Measurements from ENCODE around the gene EDAR. TPM values are rescaled to one million over a fixed set of nuclear protein-coding genes. Genes with fewer than 3 reads are reported as not detected.

EDAR gene
- total and polyA plus RNA-seq, 2 of the 4 experiments (the other 2 are of a cell fraction): not detected

GRCh38 chr2:108853421-108853820, 135.6 kb downstream of the EDAR start:
- TF ChIP-seq RAD21 (IDR thresholded peaks at IDR 0.05; ENCODE audit: low read length): no peak
- TF ChIP-seq FOS (IDR thresholded peaks at IDR 0.05; ENCODE audit: low read depth, low read length): no peak
- TF ChIP-seq ELK1 (IDR thresholded peaks at IDR 0.05; ENCODE audit: borderline replicate concordance, low read depth, low read length): no peak
- no peak for TF ChIP-seq MAFK (IDR thresholded peaks at IDR 0.05; ENCODE audit: low read depth, low read length)
- TF ChIP-seq SMC3 (IDR thresholded peaks at IDR 0.05; ENCODE audit: low read depth, low read length): no peak
- TF ChIP-seq POLR2A (IDR thresholded peaks at IDR 0.05; ENCODE audit: low read depth, low read length): no peak
- TF ChIP-seq CTCF (conservative IDR thresholded peaks at IDR 0.05; ENCODE audit: low read depth, low read length): no peak
- TF ChIP-seq CEBPB (IDR thresholded peaks at IDR 0.05; ENCODE audit: low read depth, low read length): no peak
- no peak for TF ChIP-seq MAZ (IDR thresholded peaks at IDR 0.05; ENCODE audit: borderline replicate concordance, low read depth, low read length)
- TF ChIP-seq MXI1 (IDR thresholded peaks at IDR 0.05; ENCODE audit: borderline replicate concordance, low read depth, low read length): no peak
- no peak for TF ChIP-seq RFX5 (IDR thresholded peaks at IDR 0.05; ENCODE audit: low read depth, low read length)
- no peak for TF ChIP-seq BHLHE40 (IDR thresholded peaks at IDR 0.05; ENCODE audit: low read depth, low read length)
- TF ChIP-seq, protein P1, sequence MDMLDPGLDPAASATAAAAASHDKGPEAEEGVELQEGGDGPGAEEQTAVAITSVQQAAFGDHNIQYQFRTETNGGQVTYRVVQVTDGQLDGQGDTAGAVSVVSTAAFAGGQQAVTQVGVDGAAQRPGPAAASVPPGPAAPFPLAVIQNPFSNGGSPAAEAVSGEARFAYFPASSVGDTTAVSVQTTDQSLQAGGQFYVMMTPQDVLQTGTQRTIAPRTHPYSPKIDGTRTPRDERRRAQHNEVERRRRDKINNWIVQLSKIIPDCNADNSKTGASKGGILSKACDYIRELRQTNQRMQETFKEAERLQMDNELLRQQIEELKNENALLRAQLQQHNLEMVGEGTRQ (IDR thresholded peaks at IDR 0.05; ENCODE audit: low read depth, low read length): no peak
- no peak for TF ChIP-seq CHD1 (IDR thresholded peaks at IDR 0.05; ENCODE audit: low read depth, low read length)
- no peak for TF ChIP-seq RCOR1 (IDR thresholded peaks at IDR 0.05; ENCODE audit: insufficient replicate concordance, low read length)
- Histone ChIP-seq H3K27ac (ENCODE audit: insufficient read depth, low read length) (no peak overlapping the region), H3K9ac (ENCODE audit: low read depth, low read length) (no peak overlapping the region), H3K18ac (ENCODE audit: low read depth, low read length) (no peak overlapping the region), H2AK5ac (ENCODE audit: low read depth, low read length) (no peak overlapping the region), H4K91ac (ENCODE audit: insufficient read depth, low read depth, low read length) (no peak overlapping the region), H4K5ac (ENCODE audit: low read depth, low read length) (no peak overlapping the region), H3K23ac (ENCODE audit: low read depth, low read length) (no peak overlapping the region), H3K4ac (ENCODE audit: low read depth, low read length) (no peak overlapping the region), H4K8ac (ENCODE audit: low read depth in 2 of 2, low read length in 2 of 2) (no peak overlapping the region), H3K14ac (replicated peaks; ENCODE audit: low read depth, low read length) (no peak overlapping the region), H2BK120ac (ENCODE audit: low read depth, low read length) (no peak overlapping the region), H3K56ac (ENCODE audit: extremely low read depth, insufficient read depth, low read length) (no peak overlapping the region), H3K9me3 (ENCODE audit: control insufficient read depth, insufficient read depth, low read length) (no peaks in the 10 kb centered on the region), H3K9me1 (ENCODE audit: insufficient read depth, low read length) (0 out of 2 replicates have a peak, but pooled peaks cover 2% of the 10 kb centered on the region), H2BK20ac (ENCODE audit: low read depth, low read length) (no peak overlapping the region), H3K4me3 (ENCODE audit: insufficient read depth, low read depth, low read length) (no peak overlapping the region), H3K27me3 (ENCODE audit: control insufficient read depth, insufficient read depth, low read length) (no peaks in the 10 kb centered on the region), H3K36me3 (ENCODE audit: control insufficient read depth, insufficient read depth, low read length) (no peaks in the 10 kb centered on the region; the same call in 1 of the 2 replicates), H4K20me1 (ENCODE audit: insufficient read depth, low read length) (no peaks in the 10 kb centered on the region), H3K4me2 (ENCODE audit: low read depth, low read length) (no peak overlapping the region), H2BK15ac (ENCODE audit: low read depth, low read length) (no peak overlapping the region), H2AK9ac (replicated peaks; ENCODE audit: low read depth, low read length, poor library complexity) (no peak overlapping the region), H2BK5ac (ENCODE audit: low read depth, low read length, poor library complexity, severe bottlenecking) (no peak overlapping the region), H2AFZ (replicated peaks; ENCODE audit: low read length, poor library complexity) (no peak overlapping the region), H3K4me1 (ENCODE audit: control insufficient read depth, insufficient read depth, low read length) (no peaks in the 10 kb centered on the region), H3K79me1 (ENCODE audit: low read depth in 1 of 2, low read length in 2 of 2) (no peaks in the 10 kb centered on the region)
- DNase-seq (peak; percentile 59), ATAC-seq (ENCODE audit: low read depth) (peak; percentile 44; the same call in 1 of the 2 replicates)
- ChIA-PET CTCF (no interaction called here), POLR2A (ENCODE audit: unreplicated experiment) (no interaction called here)
- in situ Hi-C loops (cut with MboI; ENCODE audit: low sequenced_read_pairs) (no loop called here), dilution Hi-C loops (cut with HindIII; ENCODE audit: low sequenced_read_pairs, unreplicated experiment) (no loop called here), intact Hi-C loops (cut with micrococcal nuclease) (no loop called here)
- no CpG with 5 or more reads among the region's 2 CpGs for WGBS, 2 experiments (ENCODE audit: extremely low coverage in 2 of 2, insufficient read length in 1 of 2)
- no TSS peak for BruUV-seq (replicated peaks)

All from IMR-90 (cell line).